ENCODE results near the gene COL23A1. TPM values are rescaled to one million over a fixed set of nuclear protein-coding genes. Genes with fewer than 3 reads are reported as not detected.

Gene COL23A1
- polyA plus RNA-seq, 1 donor (not counting 4 experiments of a cell fraction or from before 2014, with no cell fraction given): not detected

DNA sequence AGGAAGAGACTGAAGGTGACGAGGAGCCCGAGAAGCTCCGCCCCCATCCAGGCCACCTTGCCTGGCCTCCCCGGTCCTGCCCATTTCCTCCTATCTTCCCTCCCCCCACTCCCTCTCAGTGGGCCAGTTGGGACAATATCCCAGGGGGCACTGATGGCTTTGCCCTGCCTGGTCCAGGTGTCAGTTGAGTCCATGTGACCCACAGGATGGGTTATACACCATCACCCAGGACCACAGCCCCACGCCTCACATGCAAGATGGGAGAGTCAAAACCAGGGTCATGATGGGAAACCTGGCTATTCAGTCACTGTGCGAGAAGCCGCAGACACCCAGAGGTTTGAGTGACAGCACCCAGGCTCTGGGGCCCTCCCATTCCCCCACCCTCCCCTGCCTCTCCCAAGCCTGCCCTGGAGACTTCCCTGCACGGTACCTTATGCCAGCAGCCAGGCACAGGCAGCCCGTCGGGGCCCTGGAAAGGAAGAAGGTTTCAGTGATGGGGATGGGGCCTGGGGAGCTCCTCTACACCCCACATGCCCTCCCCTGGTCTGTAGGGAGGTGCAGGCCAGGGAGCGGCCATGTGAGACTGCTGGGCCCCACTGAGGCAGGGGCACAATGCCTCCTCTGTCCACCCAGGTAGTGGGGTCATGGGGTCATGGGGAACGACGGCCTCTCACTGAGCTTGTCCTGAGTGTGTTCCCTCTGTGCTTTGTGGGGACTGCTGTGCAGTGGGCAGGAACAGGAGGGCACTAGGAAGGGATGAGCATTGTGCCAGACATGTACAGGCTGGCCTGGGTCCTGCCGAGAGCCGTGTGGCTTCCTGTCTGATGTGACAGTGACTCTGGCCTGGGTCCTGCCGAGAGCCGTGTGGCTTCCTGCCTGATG lies 351.2 kb downstream of the COL23A1 start:
- no peak for DNase-seq (ENCODE audit: low read depth, low spot score)
- Histone ChIP-seq H3K9ac (ENCODE audit: control insufficient read depth, extremely low read depth, insufficient read depth, low read length) (no peak overlapping the region), H3K4me3 (ENCODE audit: control insufficient read depth in 2 of 3, extremely low read depth in 1 of 3, insufficient read depth in 2 of 3, low read depth in 1 of 3, low read length in 3 of 3) (no peak overlapping the region), H3K9me1 (ENCODE audit: control insufficient read depth, extremely low read depth, insufficient read depth, low read length) (no peaks in the 10 kb centered on the region), H3K27ac (ENCODE audit: control insufficient read depth, insufficient read depth, low read length) (no peak overlapping the region), H3K9me3 (ENCODE audit: control insufficient read depth, low read depth, low read length) (no peaks in the 10 kb centered on the region), H3K4me2 (ENCODE audit: control insufficient read depth, extremely low read depth, insufficient read depth, low read depth, low read length) (no peak overlapping the region), H3K27me3 (ENCODE audit: control insufficient read depth, extremely low read depth, insufficient read depth, low read length) (no peaks in the 10 kb centered on the region), H3K4me1 (ENCODE audit: control insufficient read depth, extremely low read depth, insufficient read depth, low read length) (peaks cover 15% of the 10 kb centered on the region), H2AFZ (ENCODE audit: control insufficient read depth, low read length) (no peak overlapping the region), H3K36me3 (ENCODE audit: control insufficient read depth in 2 of 2, extremely low read depth in 1 of 2, insufficient read depth in 2 of 2, low read length in 2 of 2) (no peaks in the 10 kb centered on the region), H3K79me2 (ENCODE audit: control insufficient read depth, insufficient read depth, low read length) (no peaks in the 10 kb centered on the region), H4K20me1 (ENCODE audit: control insufficient read depth, extremely low read depth, insufficient read depth, low read length) (no peaks in the 10 kb centered on the region)
- dilution Hi-C loops (cut with MboI; ENCODE audit: extremely low pct_ligation_motif_present, low sequenced_read_pairs): no loop called here
- FAIRE-seq: no peak
- TF ChIP-seq, protein P1, sequence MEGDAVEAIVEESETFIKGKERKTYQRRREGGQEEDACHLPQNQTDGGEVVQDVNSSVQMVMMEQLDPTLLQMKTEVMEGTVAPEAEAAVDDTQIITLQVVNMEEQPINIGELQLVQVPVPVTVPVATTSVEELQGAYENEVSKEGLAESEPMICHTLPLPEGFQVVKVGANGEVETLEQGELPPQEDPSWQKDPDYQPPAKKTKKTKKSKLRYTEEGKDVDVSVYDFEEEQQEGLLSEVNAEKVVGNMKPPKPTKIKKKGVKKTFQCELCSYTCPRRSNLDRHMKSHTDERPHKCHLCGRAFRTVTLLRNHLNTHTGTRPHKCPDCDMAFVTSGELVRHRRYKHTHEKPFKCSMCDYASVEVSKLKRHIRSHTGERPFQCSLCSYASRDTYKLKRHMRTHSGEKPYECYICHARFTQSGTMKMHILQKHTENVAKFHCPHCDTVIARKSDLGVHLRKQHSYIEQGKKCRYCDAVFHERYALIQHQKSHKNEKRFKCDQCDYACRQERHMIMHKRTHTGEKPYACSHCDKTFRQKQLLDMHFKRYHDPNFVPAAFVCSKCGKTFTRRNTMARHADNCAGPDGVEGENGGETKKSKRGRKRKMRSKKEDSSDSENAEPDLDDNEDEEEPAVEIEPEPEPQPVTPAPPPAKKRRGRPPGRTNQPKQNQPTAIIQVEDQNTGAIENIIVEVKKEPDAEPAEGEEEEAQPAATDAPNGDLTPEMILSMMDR (optimal IDR thresholded peaks at IDR 0.05 in 1 of 3, IDR thresholded peaks at IDR 0.05 in 1 of 3, conservative IDR thresholded peaks at IDR 0.05 in 1 of 3; ENCODE audit: extremely low read depth in 1 of 3, insufficient read depth in 2 of 3, low read length in 3 of 3): no peak
- no peak for TF ChIP-seq EZH2 (IDR thresholded peaks at IDR 0.05; ENCODE audit: low read length)

DNA sequence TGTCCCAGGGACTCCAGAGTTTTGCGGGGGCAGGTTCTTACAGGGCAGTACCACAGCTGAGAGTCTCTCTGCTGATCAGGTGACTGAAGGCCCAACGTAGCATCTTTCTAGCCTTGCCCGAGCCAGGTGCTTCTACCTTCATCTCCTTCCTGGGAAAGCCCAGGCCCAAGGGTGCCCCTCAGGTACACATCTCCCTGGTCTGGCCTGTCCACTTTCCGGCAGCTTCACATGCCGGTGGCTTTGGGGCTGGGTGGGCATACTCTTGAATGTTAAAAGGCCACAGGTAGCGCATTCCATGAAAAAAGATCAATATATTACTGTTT lies 351.9 kb downstream of the COL23A1 start:
- no peaks in the 10 kb centered on the region for H3K79me2 ChIP-seq (ENCODE audit: control insufficient read depth, insufficient read depth, low read length)
- no peak overlapping the region for H3K27ac ChIP-seq (ENCODE audit: control insufficient read depth, insufficient read depth, low read length)
- no peak overlapping the region for H3K4me3 ChIP-seq (ENCODE audit: control insufficient read depth in 2 of 3, extremely low read depth in 1 of 3, insufficient read depth in 2 of 3, low read depth in 1 of 3, low read length in 3 of 3)
- no peaks in the 10 kb centered on the region for H4K20me1 ChIP-seq (ENCODE audit: control insufficient read depth, extremely low read depth, insufficient read depth, low read length)
- H3K9me1 ChIP-seq (ENCODE audit: control insufficient read depth, extremely low read depth, insufficient read depth, low read length): no peaks in the 10 kb centered on the region
- no peaks in the 10 kb centered on the region for H3K36me3 ChIP-seq (ENCODE audit: control insufficient read depth in 2 of 2, extremely low read depth in 1 of 2, insufficient read depth in 2 of 2, low read length in 2 of 2)
- no peak overlapping the region for H2AFZ ChIP-seq (ENCODE audit: control insufficient read depth, low read length)
- no peaks in the 10 kb centered on the region for H3K9me3 ChIP-seq (ENCODE audit: control insufficient read depth, low read depth, low read length)
- H3K9ac ChIP-seq (ENCODE audit: control insufficient read depth, extremely low read depth, insufficient read depth, low read length): no peak overlapping the region
- TF ChIP-seq, protein P1 (optimal IDR thresholded peaks at IDR 0.05 in 1 of 3, IDR thresholded peaks at IDR 0.05 in 1 of 3, conservative IDR thresholded peaks at IDR 0.05 in 1 of 3; ENCODE audit: extremely low read depth in 1 of 3, insufficient read depth in 2 of 3, low read length in 3 of 3): no peak
- FAIRE-seq: no peak
- DNase-seq (ENCODE audit: low read depth, low spot score): no peak
- no peak overlapping the region for H3K4me2 ChIP-seq (ENCODE audit: control insufficient read depth, extremely low read depth, insufficient read depth, low read depth, low read length)
- dilution Hi-C loops (cut with MboI; ENCODE audit: extremely low pct_ligation_motif_present, low sequenced_read_pairs): no loop called here
- H3K4me1 ChIP-seq (ENCODE audit: control insufficient read depth, extremely low read depth, insufficient read depth, low read length): peaks cover 15% of the 10 kb centered on the region
- H3K27me3 ChIP-seq (ENCODE audit: control insufficient read depth, extremely low read depth, insufficient read depth, low read length): no peaks in the 10 kb centered on the region
